Stimulated activated CD8-positive, alpha-beta memory T cell treated with anti-CD3 and anti-CD28 coated beads, Interleukin-12 subunit alpha, Interleukin-12 subunit beta, amount 100 ng/mL, for 24 hours (primary cell): ENCODE data around the gene TNFRSF19.

Source experiments
- DNase-seq: peaks from one replicate; pipeline ENCODE4 v3.0.0-alpha.2; 2020; ENCODE audit errors: extremely low read depth

TNFRSF19 gene

GRCh38 chr13:23628765-23629565, 58.8 kb downstream of the TNFRSF19 start:
- no peak for DNase-seq

GRCh38 chr13:23629566-23630272, 59.5 kb downstream of the TNFRSF19 start:
- no peak for DNase-seq

GRCh38 chr13:23630349-23631093, 60.3 kb downstream of the TNFRSF19 start:
- no peak for DNase-seq

GRCh38 chr13:23631311-23632047, 61.3 kb downstream of the TNFRSF19 start:
- DNase-seq: no peak

GRCh38 chr13:23632048-23632582, 61.9 kb downstream of the TNFRSF19 start:
- DNase-seq: no peak

GRCh38 chr13:23632741-23633140, 62.5 kb downstream of the TNFRSF19 start:
- no peak for DNase-seq

- DNase-seq: no peak
Measured at GRCh38 chr13:23634897-23635296, 64.7 kb downstream of the TNFRSF19 start.

- DNase-seq: no peak
Measured at GRCh38 chr13:23636360-23636759, 66.1 kb downstream of the TNFRSF19 start.

- no peak for DNase-seq
Measured at GRCh38 chr13:23637829-23638228, 67.6 kb downstream of the TNFRSF19 start.

GRCh38 chr13:23639674-23640073, 69.5 kb downstream of the TNFRSF19 start:
- no peak for DNase-seq

GRCh38 chr13:23642110-23642509, 71.9 kb downstream of the TNFRSF19 start:
- DNase-seq: no peak

GRCh38 chr13:23643338-23644125, 73.3 kb downstream of the TNFRSF19 start:
- DNase-seq: no peak

- no peak for DNase-seq
Measured at GRCh38 chr13:23644126-23644419, 73.9 kb downstream of the TNFRSF19 start.

- no peak for DNase-seq
Measured at GRCh38 chr13:23644527-23645138, 74.4 kb downstream of the TNFRSF19 start.

GRCh38 chr13:23645851-23646250, 75.6 kb downstream of the TNFRSF19 start:
- no peak for DNase-seq

GRCh38 chr13:23651439-23651838, 81.2 kb downstream of the TNFRSF19 start:
- no peak for DNase-seq

- DNase-seq: no peak
Measured at GRCh38 chr13:23651887-23652286, 81.7 kb downstream of the TNFRSF19 start.

- DNase-seq: no peak
Measured at GRCh38 chr13:23652909-23653726, 82.9 kb downstream of the TNFRSF19 start.
